ENCODE results near the gene PLCL1.
"Not testable (repeated sequence)": the region's sequence is repeated elsewhere in the genome, so short reads cannot be mapped to it uniquely, and the experiment has no call there.

Gene PLCL1

DNA sequence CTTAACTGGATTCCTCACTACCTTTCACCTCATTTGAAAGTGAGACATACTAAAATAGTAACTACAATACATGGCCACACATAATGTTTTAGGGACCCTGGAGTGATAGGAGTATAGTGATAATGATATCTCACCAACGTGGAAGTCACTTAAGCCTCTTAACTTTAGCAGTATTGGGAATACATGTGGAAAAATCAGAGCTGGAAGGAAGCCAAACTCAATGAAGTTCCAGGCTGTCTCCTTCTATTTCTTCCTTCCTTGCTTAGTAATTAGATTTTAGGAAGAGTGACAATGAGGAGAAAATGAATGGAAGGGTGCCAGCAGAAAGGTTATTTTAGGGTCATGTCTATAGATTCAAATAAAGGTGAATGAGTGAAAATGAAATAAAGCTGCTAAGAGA, 387.3 kb downstream of the PLCL1 start:
- DNase-seq, result no peak

DNA sequence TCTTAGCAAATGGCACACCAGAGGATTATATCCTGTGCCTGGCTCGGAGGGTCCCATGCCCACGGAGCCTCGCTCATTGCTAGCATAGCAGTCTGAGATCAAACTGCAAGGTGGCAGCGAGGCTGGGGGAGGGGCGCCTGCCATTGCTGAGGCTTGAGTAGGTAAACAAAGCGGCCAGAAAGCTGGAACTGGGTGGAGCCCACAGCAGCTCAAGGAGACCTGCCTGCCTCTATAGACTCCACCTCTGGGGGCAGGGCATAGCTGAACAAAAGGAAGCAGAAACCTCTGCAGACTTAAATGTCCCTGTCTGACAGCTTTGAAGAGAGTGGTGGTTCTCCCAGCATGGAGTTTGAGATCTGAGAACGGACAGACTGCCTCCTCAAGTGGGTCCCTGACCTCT, 392.2 kb downstream of the PLCL1 start:
- not testable (repeated sequence) for DNase-seq

All from fibroblast of skin of back (primary cell).